Coronary artery (tissue), 2 donors: ENCODE results near the gene DRG1.

Source experiments
- DNase-seq: peaks from one replicate; pipeline ENCODE4 v3.0.0-alpha.2; 2017; ENCODE audit warnings: low spot score
- H3K27ac ChIP-seq, 2 donors: fragments of 200-600 bp; sonication (generic); one replicate each; pipeline ENCODE4 v1.5.1; 2016 to 2019
- H3K4me3 ChIP-seq: fragments of 200-600 bp; sonication (generic); 2 replicates; pipeline ENCODE4 v1.5.1; 2016; ENCODE audit warnings: mild to moderate bottlenecking, moderate library complexity
- TF ChIP-seq, protein P1 (sequence below): fragments of 200-600 bp; sonication (generic); IDR thresholded peaks from one replicate; pipeline ENCODE4 v1.5.1; 2019; ENCODE audit warnings: antibody characterized with exemption

DRG1 gene

DNA sequence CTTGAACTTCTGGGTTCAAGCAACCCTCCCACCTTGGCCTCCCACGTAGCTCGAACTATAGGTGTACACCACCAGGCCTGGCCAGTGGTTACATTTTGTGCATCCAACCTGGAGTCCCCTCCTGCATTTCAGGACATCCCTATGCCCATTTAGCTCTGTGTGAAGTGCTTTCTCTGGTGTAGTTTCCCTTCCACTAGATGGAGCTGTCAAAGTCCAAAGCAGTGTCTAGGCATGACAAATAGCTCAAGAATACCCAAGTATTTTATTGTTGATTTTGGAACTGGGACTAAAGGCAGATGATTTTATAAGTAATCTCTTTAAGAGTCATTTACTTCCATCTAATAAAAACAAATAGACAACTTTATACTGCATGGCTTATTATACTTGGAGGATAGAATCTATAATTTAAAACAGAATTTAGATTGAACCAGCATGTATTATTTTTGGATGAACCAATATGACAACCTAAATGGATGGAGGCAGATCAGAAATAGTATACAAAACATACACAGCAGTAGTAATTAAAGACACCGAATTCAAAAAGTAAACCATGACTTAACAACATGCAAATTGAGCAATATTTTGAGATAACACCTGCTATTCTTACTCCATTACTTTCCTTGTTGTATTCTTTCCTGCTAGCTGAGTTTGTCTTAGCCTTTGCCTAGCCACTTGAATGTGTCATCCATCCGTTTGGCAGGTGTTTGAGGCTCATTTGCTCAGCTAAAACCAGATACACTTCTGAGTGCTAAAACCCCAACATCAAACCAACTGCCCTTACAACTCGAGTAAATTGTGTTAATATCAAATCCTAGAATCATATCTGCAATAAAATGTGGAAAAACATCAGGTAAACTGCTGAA lies 52.5 kb downstream of the DRG1 start:
- Histone ChIP-seq H3K4me3 (no peak overlapping the region), H3K27ac (no peak overlapping the region)
- TF ChIP-seq, protein P1, sequence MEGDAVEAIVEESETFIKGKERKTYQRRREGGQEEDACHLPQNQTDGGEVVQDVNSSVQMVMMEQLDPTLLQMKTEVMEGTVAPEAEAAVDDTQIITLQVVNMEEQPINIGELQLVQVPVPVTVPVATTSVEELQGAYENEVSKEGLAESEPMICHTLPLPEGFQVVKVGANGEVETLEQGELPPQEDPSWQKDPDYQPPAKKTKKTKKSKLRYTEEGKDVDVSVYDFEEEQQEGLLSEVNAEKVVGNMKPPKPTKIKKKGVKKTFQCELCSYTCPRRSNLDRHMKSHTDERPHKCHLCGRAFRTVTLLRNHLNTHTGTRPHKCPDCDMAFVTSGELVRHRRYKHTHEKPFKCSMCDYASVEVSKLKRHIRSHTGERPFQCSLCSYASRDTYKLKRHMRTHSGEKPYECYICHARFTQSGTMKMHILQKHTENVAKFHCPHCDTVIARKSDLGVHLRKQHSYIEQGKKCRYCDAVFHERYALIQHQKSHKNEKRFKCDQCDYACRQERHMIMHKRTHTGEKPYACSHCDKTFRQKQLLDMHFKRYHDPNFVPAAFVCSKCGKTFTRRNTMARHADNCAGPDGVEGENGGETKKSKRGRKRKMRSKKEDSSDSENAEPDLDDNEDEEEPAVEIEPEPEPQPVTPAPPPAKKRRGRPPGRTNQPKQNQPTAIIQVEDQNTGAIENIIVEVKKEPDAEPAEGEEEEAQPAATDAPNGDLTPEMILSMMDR, result no peak
- DNase-seq, result no peak

DNA sequence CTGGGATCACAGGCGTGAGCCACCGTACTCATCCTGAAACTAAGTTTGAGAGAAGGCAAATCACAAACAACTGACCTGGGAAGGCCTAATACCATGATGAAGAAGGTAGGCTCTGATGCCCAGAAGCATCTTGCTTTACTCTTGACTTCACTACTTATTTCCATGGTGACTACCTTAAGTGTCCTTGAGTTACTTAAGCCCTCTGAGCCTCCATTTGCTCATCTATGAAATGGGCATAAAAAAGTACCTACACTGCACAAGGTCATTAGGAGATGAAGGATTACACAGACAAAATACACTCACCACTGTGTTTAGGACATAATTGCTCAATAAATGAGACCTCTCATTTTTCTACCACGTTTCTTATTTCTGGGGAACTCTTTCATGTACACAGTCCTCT lies 62.3 kb downstream of the DRG1 start:
- no peak for DNase-seq
- Histone ChIP-seq H3K27ac (no peak overlapping the region), H3K4me3 (no peak overlapping the region)
- TF ChIP-seq, protein P1, result no peak

DNA sequence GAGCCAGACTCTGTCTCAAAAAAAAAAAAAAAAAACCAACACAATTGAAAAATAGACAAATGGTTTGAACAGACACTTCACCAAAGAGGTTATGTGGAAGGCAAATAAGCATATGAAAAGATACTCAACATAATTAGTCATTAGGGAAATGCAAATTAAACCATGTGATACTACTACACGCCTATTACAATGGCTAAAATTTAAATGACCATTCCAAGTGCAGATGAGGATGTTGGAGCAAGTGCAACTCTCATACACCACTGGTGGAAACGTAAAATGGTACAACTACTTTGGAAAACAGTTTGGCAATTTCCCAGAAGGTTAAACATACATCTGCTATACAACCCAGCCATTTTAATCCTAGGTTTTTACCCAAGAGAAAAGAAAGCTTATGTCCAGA lies 65.9 kb downstream of the DRG1 start:
- no peak for DNase-seq
- TF ChIP-seq, protein P1, result no peak
- Histone ChIP-seq H3K4me3 (no peak overlapping the region), H3K27ac (no peak overlapping the region)

DNA sequence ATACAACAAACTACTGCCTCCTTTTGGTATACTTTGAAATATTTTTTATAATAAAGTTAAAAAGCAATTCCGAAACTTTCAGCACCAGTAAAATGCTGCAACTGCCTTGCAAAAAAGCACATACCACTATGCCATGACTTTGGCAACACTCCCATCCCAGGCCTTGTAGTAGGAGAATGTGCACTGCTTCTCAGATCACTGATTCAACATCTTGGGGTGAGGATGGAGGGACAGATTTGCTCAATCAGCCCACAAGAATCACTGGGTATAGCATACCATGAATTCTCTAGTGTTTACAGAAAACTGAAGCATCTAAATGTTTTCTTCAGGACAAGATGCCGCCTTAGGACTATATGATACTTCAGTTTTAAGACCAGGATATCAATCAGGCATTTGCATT lies 75.3 kb downstream of the DRG1 start:
- DNase-seq, result no peak
- no peak overlapping the region for H3K27ac ChIP-seq
- H3K4me3 ChIP-seq, result no peak overlapping the region
- TF ChIP-seq, protein P1, result no peak

DNA sequence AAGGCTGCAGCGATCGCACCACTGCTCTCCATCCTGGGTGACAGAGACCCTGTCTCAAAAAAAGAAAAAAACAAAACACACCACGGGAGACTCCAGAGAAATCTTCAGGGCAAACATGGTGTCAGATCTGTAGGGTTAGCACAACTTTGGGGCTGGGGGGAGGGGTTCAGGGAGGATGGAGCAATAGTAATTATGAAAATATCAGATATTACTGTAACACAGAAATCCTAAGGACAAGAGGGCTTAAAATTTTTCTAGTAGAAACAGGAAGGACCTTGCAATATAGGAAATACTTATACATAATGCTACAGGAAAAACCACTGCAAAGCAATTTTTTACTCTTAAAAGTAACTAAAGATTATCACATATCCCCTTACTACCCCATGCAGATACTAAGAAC lies 76.4 kb downstream of the DRG1 start:
- TF ChIP-seq, protein P1, result no peak
- no peak for DNase-seq
- no peak overlapping the region for H3K27ac ChIP-seq
- H3K4me3 ChIP-seq, result no peak overlapping the region

DNA sequence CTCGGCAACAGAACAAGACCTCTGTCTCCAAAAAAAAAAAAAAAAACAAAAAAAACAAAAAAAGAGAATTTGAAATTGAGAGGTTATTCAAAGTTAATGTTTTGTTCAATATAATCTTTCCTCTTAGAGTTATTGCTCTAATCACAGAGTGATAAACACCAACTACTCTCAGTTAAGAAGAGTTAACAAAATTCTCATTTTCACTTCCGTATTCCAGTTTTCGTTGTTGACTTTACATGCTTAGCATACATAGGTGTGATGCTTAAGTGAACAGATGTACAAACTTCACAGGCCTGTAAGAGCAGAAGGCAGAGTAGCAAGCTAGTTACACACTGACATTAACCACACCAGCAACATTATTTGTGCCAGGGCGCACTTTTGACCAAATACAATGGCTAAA lies 77.9 kb downstream of the DRG1 start:
- H3K27ac ChIP-seq, result no peak overlapping the region

More for the DNA sequence above, 77.9 kb downstream of the DRG1 start:
- TF ChIP-seq, protein P1, result no peak
- no peak overlapping the region for H3K4me3 ChIP-seq
- DNase-seq, result no peak
